CD14-positive monocyte (primary cell): ENCODE measurements around the gene MYH9. TPM values are rescaled to one million over a fixed set of nuclear protein-coding genes. Genes with fewer than 3 reads are reported as not detected.

Source experiments
- DNase-seq, 3 donors: peaks; one replicate each; pipeline ENCODE4 v3.0.0-alpha.2; 2011 to 2022
- H2AFZ ChIP-seq: 2 replicates; pipeline ENCODE4 v1.6.0; 2012; ENCODE audit warnings: mild to moderate bottlenecking, low read depth, low read length, inconsistent platforms; ENCODE audit not compliant: insufficient read depth, poor library complexity, severe bottlenecking
- H3K27ac ChIP-seq, 2 donors: 1 replicate in 1 of 2; 2 replicates in 1 of 2; pipeline ENCODE4 v1.5.1; 2012 to 2013; ENCODE audit warnings: low read length in 2 of 2, control low read depth in 1 of 2, inconsistent platforms in 1 of 2, low read depth in 1 of 2, mild to moderate bottlenecking in 1 of 2
- H3K27me3 ChIP-seq, 2 donors: one replicate each; pipeline versions ENCODE4 v1.6.0 to v1.6.1; 2011 to 2013; ENCODE audit warnings: low read length in 2 of 2; ENCODE audit not compliant: control insufficient read depth in 2 of 2, insufficient read depth in 2 of 2
- H3K36me3 ChIP-seq, 2 donors: replicated peaks in 1 of 2; 1 replicate in 1 of 2; 2 replicates in 1 of 2; pipeline versions ENCODE4 v1.5.1 to v1.6.1; 2012 to 2013; ENCODE audit warnings: low read length in 2 of 2, control low read depth in 1 of 2, inconsistent platforms in 1 of 2, mild to moderate bottlenecking in 1 of 2; ENCODE audit not compliant: insufficient read depth in 2 of 2, control insufficient read depth in 1 of 2
- H3K4me1 ChIP-seq, 2 donors: 1 replicate in 1 of 2; 2 replicates in 1 of 2; pipeline versions ENCODE4 v1.5.1 to v1.6.1; 2012 to 2013; ENCODE audit warnings: low read length in 2 of 2, control low read depth in 1 of 2, inconsistent platforms in 1 of 2, mild to moderate bottlenecking in 1 of 2, moderate library complexity in 1 of 2; ENCODE audit not compliant: insufficient read depth in 2 of 2, control insufficient read depth in 1 of 2
- H3K4me2 ChIP-seq: replicated peaks from 2 replicates; pipeline ENCODE3; 2012; ENCODE audit warnings: low read length, moderate library complexity, mild to moderate bottlenecking; ENCODE audit not compliant: poor library complexity, severe bottlenecking; ENCODE audit errors: extremely low read depth
- H3K4me3 ChIP-seq, 3 experiments: fragments of 200-600 bp in 1 of 3; sonication (generic) in 1 of 3; replicated peaks in 1 of 3; 1 replicate in 2 of 3; 2 replicates in 1 of 3; pipeline ENCODE4 v1.5.1; 2011 to 2013; ENCODE audit warnings: low read length in 3 of 3, mild to moderate bottlenecking in 3 of 3, control low read depth in 2 of 3, low read depth in 2 of 3, inconsistent platforms in 1 of 3, moderate library complexity in 1 of 3
- H3K79me2 ChIP-seq: 2 replicates; pipeline ENCODE4 v1.6.0; 2012; ENCODE audit warnings: mild to moderate bottlenecking, control low read depth, inconsistent platforms, low read length, moderate library complexity; ENCODE audit not compliant: insufficient read depth
- H3K9ac ChIP-seq: 2 replicates; pipeline ENCODE4 v1.6.0; 2017; ENCODE audit warnings: low read length, mild to moderate bottlenecking; ENCODE audit not compliant: insufficient read depth, poor library complexity, severe bottlenecking
- H3K9me3 ChIP-seq, 2 donors: replicated peaks in 1 of 2; 1 replicate in 1 of 2; 2 replicates in 1 of 2; pipeline versions ENCODE4 v1.5.1 to v1.6.1; 2012 to 2013; ENCODE audit warnings: low read length in 2 of 2, control low read depth in 1 of 2; ENCODE audit not compliant: control insufficient read depth in 1 of 2, insufficient read depth in 1 of 2
- H4K20me1 ChIP-seq: 2 replicates; pipeline ENCODE4 v1.6.0; 2012; ENCODE audit warnings: mild to moderate bottlenecking, low read length, control low read depth, moderate library complexity; ENCODE audit not compliant: insufficient read depth
- H3K27ac Mint-ChIP-seq, 7 donors: one replicate each; pipeline ENCODE4 v1.8.0; 2020; ENCODE audit warnings: mild to moderate bottlenecking in 7 of 7, mixed read lengths in 7 of 7, moderate library complexity in 6 of 7, inconsistent platforms in 2 of 7
- H3K27me3 Mint-ChIP-seq, 3 donors: one replicate each; pipeline ENCODE4 v1.8.0; 2021 to 2022; ENCODE audit warnings: low read depth in 3 of 3, mild to moderate bottlenecking in 3 of 3, mixed read lengths in 3 of 3, moderate library complexity in 3 of 3, inconsistent platforms in 1 of 3
- H3K36me3 Mint-ChIP-seq, 2 donors: one replicate each; pipeline ENCODE4 v1.8.0; 2020; ENCODE audit warnings: mixed read lengths in 2 of 2, inconsistent platforms in 1 of 2, mild to moderate bottlenecking in 1 of 2
- H3K4me1 Mint-ChIP-seq: one replicate; pipeline ENCODE4 v1.8.0; 2020; ENCODE audit warnings: mild to moderate bottlenecking, mixed read lengths
- H3K4me3 Mint-ChIP-seq, 2 donors: one replicate each; pipeline ENCODE4 v1.8.0; 2020; ENCODE audit warnings: mild to moderate bottlenecking in 2 of 2, mixed read lengths in 2 of 2, moderate library complexity in 1 of 2
- H3K9me3 Mint-ChIP-seq, 7 donors: one replicate each; pipeline ENCODE4 v1.8.0; 2020 to 2022; ENCODE audit warnings: mixed read lengths in 7 of 7, mild to moderate bottlenecking in 6 of 7, moderate library complexity in 6 of 7, inconsistent platforms in 2 of 7
- WGBS: methylation state at CpG from one replicate; pipeline ENCODE4 v1.1.5; 2013; ENCODE audit warnings: missing lambda C conversion rate; ENCODE audit not compliant: insufficient coverage; 5-methylcytosine and 5-hydroxymethylcytosine counted together
- intact Hi-C, 2 donors: fragments of 100-400 bp; cut with micrococcal nuclease; formaldehyde crosslinking; loops; one replicate each; pipeline versions ENCODE4 v1.15.0 to v1.15.1; 2023
- polyA plus RNA-seq, 3 donors: library from polyadenylated mRNA; depleted of rRNA in 1 of 3; unstranded in 2 of 3; stranded (reverse) in 1 of 3; fragments of 300-500 nt in 2 of 3; fragments of >200 nt in 1 of 3; fragmentation: Illumina TruSeq in 2 of 3; gene quantifications; 1 replicate in 2 of 3; 2 replicates in 1 of 3; pipeline ENCODE4 v1.2.3, GENCODE V29; 2012 to 2021
- TF ChIP-seq, protein P1 (sequence below): fragments of 200-600 bp; IDR thresholded peaks from one replicate; pipeline ENCODE4 v1.8.0; 2022; ENCODE audit warnings: antibody characterized with exemption, mild to moderate bottlenecking

The MYH9 gene
- polyA plus RNA-seq, 3 donors = 35.6 to 163 (median 79.5) TPM

DNA sequence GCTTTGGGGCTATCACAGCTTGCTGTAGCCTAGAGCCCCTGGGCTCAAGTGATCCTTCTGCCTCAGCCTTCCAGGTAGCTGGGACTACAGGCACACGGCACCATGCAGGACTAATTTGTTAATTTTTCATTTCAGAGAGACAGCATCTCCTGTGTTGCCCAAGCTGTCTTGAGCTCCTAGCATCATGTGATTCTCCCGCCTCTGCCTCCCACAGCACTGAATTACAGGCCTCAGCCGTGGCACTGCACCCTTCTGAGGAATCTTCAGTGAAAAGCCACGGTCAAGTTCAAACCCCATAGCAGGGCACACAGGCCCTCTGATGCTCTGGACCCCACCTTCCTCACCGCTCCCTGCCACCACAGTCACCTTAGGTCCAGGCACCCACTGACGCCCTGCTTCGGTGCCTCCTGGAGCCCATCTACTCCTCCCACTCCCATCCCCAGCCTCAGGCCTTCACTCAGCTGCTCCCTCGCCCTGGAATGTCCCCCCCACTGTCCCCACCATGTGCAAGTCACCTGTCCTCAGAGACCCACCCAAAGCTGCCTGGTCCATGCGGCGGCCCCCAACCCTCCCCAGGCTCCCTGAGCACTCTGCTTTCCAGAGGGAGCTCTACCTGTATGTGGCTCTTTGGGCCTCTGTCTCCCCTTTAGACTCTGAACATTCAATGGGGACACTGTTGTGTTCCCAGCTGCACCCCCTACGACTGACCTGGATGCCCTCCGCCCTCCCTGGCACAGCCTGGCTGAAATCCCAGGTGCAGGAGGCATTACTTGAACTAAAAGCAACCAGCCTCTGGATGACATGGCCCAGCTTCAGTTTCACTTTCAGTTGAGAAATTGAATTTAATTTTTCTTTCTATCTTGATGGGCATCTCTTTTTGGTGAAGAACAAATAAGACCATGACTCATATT lies 150.1 kb downstream of the MYH9 start:
- Histone ChIP-seq H3K9me3 (no peaks in the 10 kb centered on the region), H3K79me2 (peaks cover 40% of the 10 kb centered on the region), H3K4me1 (peaks cover 20 to 41% of the 10 kb centered on the region in 2 donors), H3K27me3 (no peaks in the 10 kb centered on the region), H3K27ac (peak overlapping the region; percentile 71 to 93), H3K4me2 (peak overlapping the region; percentile 98), H3K36me3 (peaks cover 15 to 42% of the 10 kb centered on the region in 2 donors), H3K9ac (peak overlapping the region; percentile 74), H4K20me1 (peaks cover 43% of the 10 kb centered on the region), H2AFZ (peak overlapping the region; percentile 22), H3K4me3 (peak overlapping the region; percentile 64 to 99 (median 90))
- Mint-ChIP-seq H3K9me3 (peaks cover 0 to 4% (median 3%) of the 10 kb centered on the region in 7 donors), H3K4me3 (peak overlapping the region; percentile 95 to 98), H3K36me3 (peaks cover 43 to 44% of the 10 kb centered on the region in 2 donors), H3K27me3 (peaks cover 0 to 2% (median 0%) of the 10 kb centered on the region in 3 donors), H3K27ac (peak overlapping the region; percentile 94 to 96 (median 95)), H3K4me1 (peaks cover 56% of the 10 kb centered on the region)
- TF ChIP-seq, protein P1, sequence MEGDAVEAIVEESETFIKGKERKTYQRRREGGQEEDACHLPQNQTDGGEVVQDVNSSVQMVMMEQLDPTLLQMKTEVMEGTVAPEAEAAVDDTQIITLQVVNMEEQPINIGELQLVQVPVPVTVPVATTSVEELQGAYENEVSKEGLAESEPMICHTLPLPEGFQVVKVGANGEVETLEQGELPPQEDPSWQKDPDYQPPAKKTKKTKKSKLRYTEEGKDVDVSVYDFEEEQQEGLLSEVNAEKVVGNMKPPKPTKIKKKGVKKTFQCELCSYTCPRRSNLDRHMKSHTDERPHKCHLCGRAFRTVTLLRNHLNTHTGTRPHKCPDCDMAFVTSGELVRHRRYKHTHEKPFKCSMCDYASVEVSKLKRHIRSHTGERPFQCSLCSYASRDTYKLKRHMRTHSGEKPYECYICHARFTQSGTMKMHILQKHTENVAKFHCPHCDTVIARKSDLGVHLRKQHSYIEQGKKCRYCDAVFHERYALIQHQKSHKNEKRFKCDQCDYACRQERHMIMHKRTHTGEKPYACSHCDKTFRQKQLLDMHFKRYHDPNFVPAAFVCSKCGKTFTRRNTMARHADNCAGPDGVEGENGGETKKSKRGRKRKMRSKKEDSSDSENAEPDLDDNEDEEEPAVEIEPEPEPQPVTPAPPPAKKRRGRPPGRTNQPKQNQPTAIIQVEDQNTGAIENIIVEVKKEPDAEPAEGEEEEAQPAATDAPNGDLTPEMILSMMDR = no peak
- DNase-seq = peak in 1 of 3 donors; percentile 13
- intact Hi-C loops = no loop called here
- 59% methylated on average over 12 of the region's 12 CpGs for WGBS

DNA sequence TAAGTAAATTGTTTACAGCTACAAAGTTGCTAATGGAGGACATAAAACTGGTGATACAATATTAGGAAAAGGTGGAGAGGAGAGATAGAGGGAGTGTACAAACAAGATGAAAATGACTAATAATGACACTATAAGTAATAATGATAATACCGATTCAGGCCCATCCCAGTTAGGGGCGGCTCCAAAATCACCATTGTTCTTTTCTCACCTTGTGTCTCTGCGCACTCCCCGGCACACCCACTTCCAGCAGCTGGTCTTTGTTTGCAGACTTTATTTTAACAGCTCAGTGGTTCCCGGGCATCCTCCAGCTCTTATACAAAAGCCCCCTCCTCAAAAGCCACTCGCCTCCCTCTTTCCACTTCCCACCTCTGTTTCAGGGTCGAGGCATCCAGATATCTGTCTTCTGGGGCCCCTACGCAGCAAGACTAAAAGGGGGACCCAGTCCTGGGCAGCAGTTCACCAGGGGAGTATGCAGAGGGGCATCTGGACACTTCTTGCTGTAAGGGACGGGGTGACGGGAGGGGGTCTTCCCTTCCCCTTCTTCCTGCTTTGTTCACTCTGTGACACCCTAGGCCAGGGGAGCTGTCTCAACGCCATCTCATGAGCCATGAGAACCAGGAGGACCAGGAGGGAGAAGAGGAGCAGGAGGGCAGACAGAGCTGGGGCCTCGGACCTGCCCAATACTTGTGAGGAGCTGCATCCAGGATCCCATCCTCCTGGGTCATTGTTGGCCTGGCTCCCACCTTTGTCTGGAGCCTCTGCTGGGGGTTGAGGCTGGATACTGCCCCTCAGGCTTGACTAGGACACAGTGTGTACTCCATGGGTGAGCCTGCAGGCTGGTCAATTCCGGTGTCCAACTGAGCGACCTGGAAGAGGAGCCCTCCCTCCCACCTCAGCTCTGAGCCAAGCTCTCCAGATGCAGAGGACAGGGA lies 151.1 kb downstream of the MYH9 start:
- intact Hi-C loops = no loop called here
- no peak overlapping the region for H2AFZ ChIP-seq
- H4K20me1 ChIP-seq = peaks cover 54% of the 10 kb centered on the region
- H3K36me3 ChIP-seq = peaks cover 26 to 53% of the 10 kb centered on the region in 2 donors
- peaks cover 56% of the 10 kb centered on the region for H3K4me1 Mint-ChIP-seq
- WGBS = 98% methylated on average over 10 of the region's 14 CpGs
- peaks cover 53 to 55% of the 10 kb centered on the region in 2 donors for H3K36me3 Mint-ChIP-seq
- H3K4me2 ChIP-seq = no peak overlapping the region
- no peak for DNase-seq
- H3K9ac ChIP-seq = no peak overlapping the region
- H3K4me3 Mint-ChIP-seq = peak overlapping the region in 1 of 2 donors; percentile 22
- H3K9me3 ChIP-seq = no peaks in the 10 kb centered on the region
- H3K79me2 ChIP-seq = peaks cover 40% of the 10 kb centered on the region
- H3K4me1 ChIP-seq = peaks cover 20 to 41% of the 10 kb centered on the region in 2 donors
- H3K27ac ChIP-seq = peak overlapping the region in 1 of 2 donors; percentile 93
- no peaks in the 10 kb centered on the region for H3K27me3 ChIP-seq
- TF ChIP-seq, protein P1 = no peak
- H3K4me3 ChIP-seq = no peak overlapping the region
- no peaks in the 10 kb centered on the region for H3K27me3 Mint-ChIP-seq
- peak overlapping the region in 2 of 7 donors; percentile 31 to 36 for H3K27ac Mint-ChIP-seq
- peaks cover 0 to 4% (median 0%) of the 10 kb centered on the region in 7 donors for H3K9me3 Mint-ChIP-seq
